Stimulated activated memory B cell treated with anti-CD40 and anti-IgM and Interleukin-4, amounts not matched to agents 10 μg/mL and 1 μg/mL and 100 μg/mL, for 72 hours (primary cell): ENCODE results near the gene PLEKHM3.
A peak's percentile ranks its signal among the peaks of the same experiment; 100 is the strongest.

ENCODE experiments used
- ATAC-seq: fragments of 150-1000 bp; cut with Tn5 transposase; 2 replicates; pipeline ENCODE4 v1.10.0; 2021
- H3K27ac Mint-ChIP-seq: one replicate; pipeline ENCODE4 v1.8.0; 2022; ENCODE audit warnings: mild to moderate bottlenecking, mixed read lengths
- H3K27me3 Mint-ChIP-seq: one replicate; pipeline ENCODE4 v1.8.0; 2022; ENCODE audit warnings: mixed read lengths
- H3K36me3 Mint-ChIP-seq: one replicate; pipeline ENCODE4 v1.8.0; 2022; ENCODE audit warnings: mixed read lengths
- H3K4me1 Mint-ChIP-seq: one replicate; pipeline ENCODE4 v1.8.0; 2022; ENCODE audit warnings: mixed read lengths
- H3K4me3 Mint-ChIP-seq: one replicate; pipeline ENCODE4 v1.8.0; 2022; ENCODE audit warnings: mild to moderate bottlenecking, moderate library complexity, mixed read lengths
- H3K9me3 Mint-ChIP-seq: one replicate; pipeline ENCODE4 v1.8.0; 2022; ENCODE audit warnings: mixed read lengths

PLEKHM3 gene

GRCh38 chr2:208015475-208015874 is 9.9 kb downstream of the PLEKHM3 start:
- Mint-ChIP-seq H3K27me3 (no peaks in the 10 kb centered on the region), H3K4me1 (peaks cover 28% of the 10 kb centered on the region), H3K4me3 (no peak overlapping the region), H3K27ac (no peak overlapping the region), H3K9me3 (no peaks in the 10 kb centered on the region), H3K36me3 (peaks cover 17% of the 10 kb centered on the region)
- no peak for ATAC-seq

GRCh38 chr2:208013285-208014178 is 11.8 kb downstream of the PLEKHM3 start:
- Mint-ChIP-seq H3K36me3 (peaks cover 13% of the 10 kb centered on the region), H3K27ac (no peak overlapping the region), H3K9me3 (no peaks in the 10 kb centered on the region), H3K4me3 (no peak overlapping the region), H3K27me3 (no peaks in the 10 kb centered on the region), H3K4me1 (peaks cover 29% of the 10 kb centered on the region)
- no peak for ATAC-seq

DNA sequence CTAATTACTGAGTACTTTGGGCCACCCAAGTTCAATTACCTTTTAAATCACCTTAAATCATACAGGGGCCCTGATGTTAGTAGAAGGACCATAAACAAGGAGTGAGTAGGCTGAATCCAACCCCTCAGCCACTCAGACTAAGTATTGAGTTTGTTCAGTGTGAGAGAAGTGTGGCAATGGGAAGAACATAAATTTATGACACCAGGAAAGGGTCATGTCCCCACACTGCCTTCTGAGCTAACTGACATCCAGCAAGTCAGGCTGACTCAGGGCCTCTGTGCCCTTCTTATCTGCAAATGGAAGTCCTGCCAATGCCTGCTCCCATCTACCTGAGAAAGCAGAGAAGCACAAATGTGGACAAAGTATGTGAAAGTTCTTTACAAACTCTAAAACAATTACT is 12.9 kb downstream of the PLEKHM3 start:
- Mint-ChIP-seq H3K36me3 (peaks cover 12% of the 10 kb centered on the region), H3K9me3 (no peaks in the 10 kb centered on the region), H3K4me1 (peaks cover 19% of the 10 kb centered on the region), H3K27ac (no peak overlapping the region), H3K27me3 (no peaks in the 10 kb centered on the region), H3K4me3 (no peak overlapping the region)
- ATAC-seq, result no peak

GRCh38 chr2:208010506-208010905 is 14.8 kb downstream of the PLEKHM3 start:
- no peak for ATAC-seq
- Mint-ChIP-seq H3K36me3 (peaks cover 26% of the 10 kb centered on the region), H3K9me3 (no peaks in the 10 kb centered on the region), H3K4me3 (no peak overlapping the region), H3K27me3 (no peaks in the 10 kb centered on the region), H3K4me1 (peaks cover 36% of the 10 kb centered on the region), H3K27ac (no peak overlapping the region)

GRCh38 chr2:208006833-208007232 is 18.5 kb downstream of the PLEKHM3 start:
- no peak overlapping the region for H3K27ac Mint-ChIP-seq
- H3K4me3 Mint-ChIP-seq, result no peak overlapping the region

GRCh38 chr2:208006337-208006736 is 19.0 kb downstream of the PLEKHM3 start:
- no peak overlapping the region for H3K4me3 Mint-ChIP-seq
- H3K4me1 Mint-ChIP-seq, result peaks cover 30% of the 10 kb centered on the region
- no peaks in the 10 kb centered on the region for H3K9me3 Mint-ChIP-seq
- no peaks in the 10 kb centered on the region for H3K27me3 Mint-ChIP-seq
- H3K27ac Mint-ChIP-seq, result no peak overlapping the region
- no peak for ATAC-seq
- peaks cover 34% of the 10 kb centered on the region for H3K36me3 Mint-ChIP-seq

More at GRCh38 chr2:208006833-208007232, 18.5 kb downstream of the PLEKHM3 start:
- Mint-ChIP-seq H3K36me3 (peaks cover 29% of the 10 kb centered on the region), H3K27me3 (no peaks in the 10 kb centered on the region), H3K4me1 (peaks cover 30% of the 10 kb centered on the region), H3K9me3 (no peaks in the 10 kb centered on the region)
- ATAC-seq, result peak; percentile 62

DNA sequence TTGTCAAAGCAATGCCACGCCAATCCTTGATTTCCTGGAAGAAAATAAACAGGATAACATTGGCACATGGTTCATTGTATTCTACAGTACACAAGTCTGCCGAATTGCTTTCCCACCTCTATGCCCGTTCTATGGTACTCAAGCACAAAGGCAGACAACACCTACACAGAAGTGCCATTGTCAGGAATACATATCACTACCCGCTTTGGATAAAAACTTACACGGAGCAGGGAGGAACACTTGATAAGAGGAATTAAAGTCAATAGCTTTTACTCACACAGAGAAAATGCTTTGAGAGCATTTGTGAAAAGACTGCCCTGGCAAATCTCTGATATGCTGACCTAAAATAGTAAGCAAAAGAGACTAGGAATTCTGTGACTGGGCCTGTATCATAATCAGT is 23.4 kb downstream of the PLEKHM3 start:
- Mint-ChIP-seq H3K27ac (no peak overlapping the region), H3K36me3 (peaks cover 45% of the 10 kb centered on the region), H3K4me1 (peaks cover 14% of the 10 kb centered on the region), H3K9me3 (no peaks in the 10 kb centered on the region), H3K27me3 (no peaks in the 10 kb centered on the region), H3K4me3 (no peak overlapping the region)
- no peak for ATAC-seq

- H3K36me3 Mint-ChIP-seq, result peaks cover 38% of the 10 kb centered on the region
- no peak overlapping the region for H3K27ac Mint-ChIP-seq
- no peak overlapping the region for H3K4me3 Mint-ChIP-seq
- peaks cover 10% of the 10 kb centered on the region for H3K4me1 Mint-ChIP-seq
- H3K9me3 Mint-ChIP-seq, result no peaks in the 10 kb centered on the region
- H3K27me3 Mint-ChIP-seq, result no peaks in the 10 kb centered on the region
- ATAC-seq, result no peak
Measured at GRCh38 chr2:208000701-208001395, 24.5 kb downstream of the PLEKHM3 start.

GRCh38 chr2:207996848-207997247 is 28.5 kb downstream of the PLEKHM3 start:
- no peak for ATAC-seq
- no peak overlapping the region for H3K27ac Mint-ChIP-seq
- H3K27me3 Mint-ChIP-seq, result no peaks in the 10 kb centered on the region
- H3K4me3 Mint-ChIP-seq, result no peak overlapping the region
- peaks cover 30% of the 10 kb centered on the region for H3K4me1 Mint-ChIP-seq
- H3K9me3 Mint-ChIP-seq, result no peaks in the 10 kb centered on the region
- H3K36me3 Mint-ChIP-seq, result peaks cover 33% of the 10 kb centered on the region

DNA sequence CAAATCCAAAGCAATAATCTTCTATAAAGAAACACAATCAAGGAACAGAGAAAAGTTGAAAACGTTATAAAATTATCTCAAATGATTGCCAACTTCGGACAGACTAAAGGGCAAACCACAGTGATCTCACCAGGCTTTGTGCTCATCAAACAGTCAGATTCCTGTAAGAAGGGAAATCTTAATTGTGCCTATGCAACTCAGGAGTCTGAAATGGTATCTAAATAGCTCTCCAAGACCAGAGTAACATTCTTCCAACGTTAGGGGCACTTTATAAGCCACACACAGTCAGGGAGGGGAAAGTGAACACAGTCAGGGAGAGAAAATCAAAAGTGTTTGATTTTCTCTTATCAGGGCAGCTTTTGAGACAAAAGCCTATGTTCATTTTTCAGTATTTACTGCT is 29.4 kb downstream of the PLEKHM3 start:
- H3K4me1 Mint-ChIP-seq, result peaks cover 30% of the 10 kb centered on the region
- H3K27me3 Mint-ChIP-seq, result no peaks in the 10 kb centered on the region
- H3K9me3 Mint-ChIP-seq, result no peaks in the 10 kb centered on the region
- no peak overlapping the region for H3K4me3 Mint-ChIP-seq
- no peak for ATAC-seq
- H3K36me3 Mint-ChIP-seq, result peaks cover 23% of the 10 kb centered on the region
- H3K27ac Mint-ChIP-seq, result peak overlapping the region; percentile 22

GRCh38 chr2:207993151-207993763 is 32.1 kb downstream of the PLEKHM3 start:
- H3K36me3 Mint-ChIP-seq, result peaks cover 4% of the 10 kb centered on the region
- H3K27ac Mint-ChIP-seq, result no peak overlapping the region
- peaks cover 30% of the 10 kb centered on the region for H3K4me1 Mint-ChIP-seq
- no peak overlapping the region for H3K4me3 Mint-ChIP-seq
- no peaks in the 10 kb centered on the region for H3K9me3 Mint-ChIP-seq
- no peaks in the 10 kb centered on the region for H3K27me3 Mint-ChIP-seq
- ATAC-seq, result no peak

DNA sequence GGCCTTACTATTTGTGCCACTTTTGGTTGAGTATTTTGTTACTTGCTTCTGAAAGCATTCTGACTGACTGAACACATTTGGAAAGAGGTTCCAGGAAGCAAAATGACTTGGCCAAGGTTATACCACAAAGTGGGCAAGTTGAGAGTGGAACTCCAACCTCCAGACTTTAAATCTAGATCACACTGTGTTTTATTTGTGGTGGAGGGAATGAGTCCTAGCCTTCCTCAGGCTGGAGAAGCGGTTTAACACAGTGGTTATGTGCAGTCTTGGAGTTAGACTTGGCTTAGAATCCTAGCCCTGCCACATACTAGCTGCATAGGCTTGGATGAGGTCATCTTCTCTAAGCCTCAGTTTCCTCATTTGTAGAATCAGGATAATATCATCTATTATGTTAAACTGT is 33.4 kb downstream of the PLEKHM3 start:
- no peaks in the 10 kb centered on the region for H3K9me3 Mint-ChIP-seq
- no peak for ATAC-seq
- H3K36me3 Mint-ChIP-seq, result no peaks in the 10 kb centered on the region
- H3K4me1 Mint-ChIP-seq, result peaks cover 30% of the 10 kb centered on the region
- no peak overlapping the region for H3K4me3 Mint-ChIP-seq
- no peak overlapping the region for H3K27ac Mint-ChIP-seq
- H3K27me3 Mint-ChIP-seq, result no peaks in the 10 kb centered on the region

- no peak for ATAC-seq
- Mint-ChIP-seq H3K36me3 (no peaks in the 10 kb centered on the region), H3K4me1 (peaks cover 22% of the 10 kb centered on the region), H3K4me3 (no peak overlapping the region), H3K27me3 (no peaks in the 10 kb centered on the region), H3K27ac (no peak overlapping the region), H3K9me3 (no peaks in the 10 kb centered on the region)
Measured at GRCh38 chr2:207990784-207991183, 34.5 kb downstream of the PLEKHM3 start.

GRCh38 chr2:207988975-207989374 is 36.4 kb downstream of the PLEKHM3 start:
- peaks cover 28% of the 10 kb centered on the region for H3K4me1 Mint-ChIP-seq
- H3K9me3 Mint-ChIP-seq, result no peaks in the 10 kb centered on the region
- no peak overlapping the region for H3K4me3 Mint-ChIP-seq
- H3K27me3 Mint-ChIP-seq, result no peaks in the 10 kb centered on the region
- peaks cover 6% of the 10 kb centered on the region for H3K36me3 Mint-ChIP-seq
- ATAC-seq, result no peak
- no peak overlapping the region for H3K27ac Mint-ChIP-seq

DNA sequence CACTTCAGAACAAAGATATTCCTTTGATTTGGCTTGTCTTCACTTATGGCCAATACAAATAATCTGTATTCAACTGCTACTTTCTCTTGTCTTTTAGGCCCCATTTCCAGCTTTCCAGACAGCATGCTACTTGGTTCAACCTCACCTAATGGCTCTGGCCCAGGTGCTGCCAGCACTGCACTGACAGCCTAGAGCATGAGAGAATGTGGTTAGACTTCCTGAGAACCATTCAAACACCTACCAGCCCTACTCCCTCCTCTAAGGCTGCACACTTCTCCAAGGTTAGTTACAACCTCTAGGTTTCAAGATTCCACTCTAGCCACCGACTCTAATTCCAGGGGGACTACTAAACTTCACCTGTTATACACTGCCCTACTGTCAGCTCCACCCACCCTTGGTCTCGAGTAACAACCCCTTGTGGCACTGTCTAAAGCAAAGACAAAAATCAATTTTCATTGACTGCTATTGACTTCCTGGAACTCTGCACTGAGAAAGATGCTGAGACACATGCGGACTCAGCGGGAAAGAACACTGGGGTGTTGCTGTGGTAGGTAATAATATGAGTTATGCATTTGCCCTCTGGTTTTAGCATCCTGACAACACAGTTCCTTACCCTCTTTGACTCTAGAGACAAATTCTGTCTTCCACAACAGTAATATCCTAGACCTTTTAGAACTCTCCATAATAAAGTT is 38.2 kb downstream of the PLEKHM3 start:
- no peak overlapping the region for H3K27ac Mint-ChIP-seq
- no peaks in the 10 kb centered on the region for H3K27me3 Mint-ChIP-seq
- H3K9me3 Mint-ChIP-seq, result no peaks in the 10 kb centered on the region
- no peak overlapping the region for H3K4me3 Mint-ChIP-seq
- peak; percentile 51 for ATAC-seq
- peaks cover 6% of the 10 kb centered on the region for H3K36me3 Mint-ChIP-seq
- H3K4me1 Mint-ChIP-seq, result peaks cover 26% of the 10 kb centered on the region
